ENCODE measurements around the gene KCNQ1OT1.

GRCh38 chr11:2559527-2560311, 140.1 kb downstream of the KCNQ1OT1 start:
- TF ChIP-seq ESRRG (CRISPR knock-in tag; IDR thresholded peaks at IDR 0.05), result no peak
- no peak for TF ChIP-seq ARNTL (CRISPR knock-in tag; IDR thresholded peaks at IDR 0.05; ENCODE audit: borderline replicate concordance, low read depth)
- TF ChIP-seq, protein P1, sequence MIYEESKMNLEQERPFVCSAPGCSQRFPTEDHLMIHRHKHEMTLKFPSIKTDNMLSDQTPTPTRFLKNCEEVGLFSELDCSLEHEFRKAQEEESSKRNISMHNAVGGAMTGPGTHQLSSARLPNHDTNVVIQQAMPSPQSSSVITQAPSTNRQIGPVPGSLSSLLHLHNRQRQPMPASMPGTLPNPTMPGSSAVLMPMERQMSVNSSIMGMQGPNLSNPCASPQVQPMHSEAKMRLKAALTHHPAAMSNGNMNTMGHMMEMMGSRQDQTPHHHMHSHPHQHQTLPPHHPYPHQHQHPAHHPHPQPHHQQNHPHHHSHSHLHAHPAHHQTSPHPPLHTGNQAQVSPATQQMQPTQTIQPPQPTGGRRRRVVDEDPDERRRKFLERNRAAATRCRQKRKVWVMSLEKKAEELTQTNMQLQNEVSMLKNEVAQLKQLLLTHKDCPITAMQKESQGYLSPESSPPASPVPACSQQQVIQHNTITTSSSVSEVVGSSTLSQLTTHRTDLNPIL (CRISPR knock-in tag; IDR thresholded peaks at IDR 0.05; ENCODE audit: low read depth), result no peak
- no peak for TF ChIP-seq CSDC2 (CRISPR knock-in tag; IDR thresholded peaks at IDR 0.05)
- TF ChIP-seq, protein P2, sequence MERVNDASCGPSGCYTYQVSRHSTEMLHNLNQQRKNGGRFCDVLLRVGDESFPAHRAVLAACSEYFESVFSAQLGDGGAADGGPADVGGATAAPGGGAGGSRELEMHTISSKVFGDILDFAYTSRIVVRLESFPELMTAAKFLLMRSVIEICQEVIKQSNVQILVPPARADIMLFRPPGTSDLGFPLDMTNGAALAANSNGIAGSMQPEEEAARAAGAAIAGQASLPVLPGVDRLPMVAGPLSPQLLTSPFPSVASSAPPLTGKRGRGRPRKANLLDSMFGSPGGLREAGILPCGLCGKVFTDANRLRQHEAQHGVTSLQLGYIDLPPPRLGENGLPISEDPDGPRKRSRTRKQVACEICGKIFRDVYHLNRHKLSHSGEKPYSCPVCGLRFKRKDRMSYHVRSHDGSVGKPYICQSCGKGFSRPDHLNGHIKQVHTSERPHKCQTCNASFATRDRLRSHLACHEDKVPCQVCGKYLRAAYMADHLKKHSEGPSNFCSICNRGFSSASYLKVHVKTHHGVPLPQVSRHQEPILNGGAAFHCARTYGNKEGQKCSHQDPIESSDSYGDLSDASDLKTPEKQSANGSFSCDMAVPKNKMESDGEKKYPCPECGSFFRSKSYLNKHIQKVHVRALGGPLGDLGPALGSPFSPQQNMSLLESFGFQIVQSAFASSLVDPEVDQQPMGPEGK (CRISPR knock-in tag; IDR thresholded peaks at IDR 0.05; ENCODE audit: borderline replicate concordance), result no peak
- TF ChIP-seq ZNF8 (CRISPR knock-in tag; IDR thresholded peaks at IDR 0.05), result no peak
- no peak for TF ChIP-seq GLIS3 (CRISPR knock-in tag; IDR thresholded peaks at IDR 0.05)
